T-cell (primary cell): ENCODE data around the gene TSPAN14. TPM values are rescaled to one million over a fixed set of nuclear protein-coding genes. Genes with fewer than 3 reads are reported as not detected.

ENCODE experiments used
- ATAC-seq, 4 experiments: fragments of 200-7000 bp in 3 of 4; fragments of 150-1000 bp in 1 of 4; cut with Tn5 transposase; replicated peaks in 1 of 4; 1 replicate in 3 of 4; 2 replicates in 1 of 4; pipeline ENCODE4 v1.10.0; 2021; ENCODE audit warnings: moderate library complexity in 3 of 4, mild to moderate bottlenecking in 2 of 4, moderate number of reproducible peaks in 1 of 4
- CTCF ChIA-PET, 2 donors: fragments of 300-600 bp; sonication (Branson Sonifier 250); formaldehyde crosslinking; loops; one replicate each; lab custom pipeline; 2022; ENCODE audit warnings: antibody characterized with exemption in 2 of 2; lab: Charles Lee
- POLR2A ChIA-PET, 2 donors: fragments of 300-600 bp; sonication (Branson Sonifier 250); formaldehyde crosslinking; loops; one replicate each; lab custom pipeline; 2022; ENCODE audit warnings: antibody characterized with exemption in 2 of 2; lab: Charles Lee
- DNase-seq, 35 experiments: peaks; one replicate each; pipeline versions ENCODE4 v3.0.0 to v3.0.0-alpha.2; 2013 to 2023
- H3K27ac ChIP-seq: one replicate; pipeline ENCODE4 v1.5.1; 2013; ENCODE audit warnings: low read length
- H3K27me3 ChIP-seq, 2 experiments: replicated peaks in 1 of 2; 1 replicate in 1 of 2; 2 replicates in 1 of 2; pipeline versions ENCODE4 v1.6.1 to v1.7.0; 2013; ENCODE audit warnings: low read length in 1 of 2, mixed read lengths in 1 of 2; ENCODE audit not compliant: control insufficient read depth in 2 of 2, insufficient read depth in 2 of 2; ENCODE audit errors: extremely low read depth in 1 of 2
- H3K36me3 ChIP-seq, 2 donors: 1 replicate in 1 of 2; 2 replicates in 1 of 2; pipeline versions ENCODE4 v1.6.1 to v1.7.0; 2013; ENCODE audit warnings: low read length in 1 of 2; ENCODE audit not compliant: control insufficient read depth in 2 of 2, insufficient read depth in 1 of 2; ENCODE audit errors: extremely low read depth in 1 of 2
- H3K4me1 ChIP-seq, 2 experiments: 1 replicate in 1 of 2; 2 replicates in 1 of 2; pipeline versions ENCODE4 v1.6.1 to v1.7.0; 2013; ENCODE audit warnings: low read length in 2 of 2, mixed read lengths in 1 of 2; ENCODE audit not compliant: insufficient read depth in 2 of 2, control insufficient read depth in 1 of 2; ENCODE audit errors: extremely low read depth in 1 of 2
- H3K4me3 ChIP-seq, 2 donors: 1 replicate in 1 of 2; 2 replicates in 1 of 2; pipeline versions ENCODE4 v1.5.1 to v1.7.0; 2013; ENCODE audit warnings: mild to moderate bottlenecking in 2 of 2, low read length in 1 of 2, moderate library complexity in 1 of 2; ENCODE audit not compliant: control insufficient read depth in 1 of 2; ENCODE audit errors: extremely low read depth in 1 of 2
- H3K9me3 ChIP-seq: 2 replicates; pipeline ENCODE4 v1.7.0; 2013
- H3K27ac Mint-ChIP-seq, 2 donors: one replicate each; pipeline ENCODE4 v1.8.0; 2020 to 2021; ENCODE audit warnings: mild to moderate bottlenecking in 2 of 2, mixed read lengths in 2 of 2
- H3K27me3 Mint-ChIP-seq, 2 donors: one replicate each; pipeline ENCODE4 v1.8.0; 2021 to 2022; ENCODE audit warnings: mixed read lengths in 2 of 2
- H3K36me3 Mint-ChIP-seq: one replicate; pipeline ENCODE4 v1.8.0; 2021; ENCODE audit warnings: mixed read lengths
- H3K4me1 Mint-ChIP-seq, 3 donors: one replicate each; pipeline ENCODE4 v1.8.0; 2020 to 2022; ENCODE audit warnings: mixed read lengths in 3 of 3, mild to moderate bottlenecking in 1 of 3
- H3K4me3 Mint-ChIP-seq, 3 donors: one replicate each; pipeline ENCODE4 v1.8.0; 2020 to 2022; ENCODE audit warnings: mild to moderate bottlenecking in 3 of 3, mixed read lengths in 3 of 3, moderate library complexity in 3 of 3
- H3K9me3 Mint-ChIP-seq, 3 donors: one replicate each; pipeline ENCODE4 v1.8.0; 2020 to 2022; ENCODE audit warnings: mixed read lengths in 3 of 3
- WGBS: methylation state at CpG from one replicate; pipeline ENCODE4 v1.1.5; 2013; ENCODE audit warnings: missing lambda C conversion rate; ENCODE audit not compliant: insufficient coverage; 5-methylcytosine and 5-hydroxymethylcytosine counted together
- total RNA-seq, 35 experiments: library from RNA in 6 of 35; stranded (reverse) in 6 of 35; fragments of 120-200 nt in 1 of 35; gene quantifications; one replicate each; pipeline versions ENCODE4 v1.2.1 to v1.2.4 and lab custom pipeline; 2013 to 2026

TSPAN14 gene
- total RNA-seq, 5 donors from 2014 or later (not counting 1 experiment from before 2014, with no cell fraction given), result 130 to 204 (median 194) TPM

- Histone ChIP-seq H3K9me3 (no peaks in the 10 kb centered on the region), H3K27me3 (no peaks in the 10 kb centered on the region), H3K27ac (peak overlapping the region; percentile 82), H3K4me1 (peaks cover 64 to 99% of the 10 kb centered on the region in 2 experiments), H3K36me3 (peaks cover 0 to 35% of the 10 kb centered on the region in 2 donors), H3K4me3 (no peak overlapping the region)
- Mint-ChIP-seq H3K36me3 (peaks cover 37% of the 10 kb centered on the region), H3K27ac (peak overlapping the region; percentile 95 to 98), H3K4me3 (peak overlapping the region in 2 of 3 donors; percentile 74), H3K27me3 (no peaks in the 10 kb centered on the region), H3K9me3 (no peaks in the 10 kb centered on the region), H3K4me1 (peaks cover 92 to 93% (median 93%) of the 10 kb centered on the region in 3 donors)
- ChIA-PET CTCF (interaction anchor here (0.6 to 4.6 kb wide), 5 partner anchors 28 to 252 kb away, joined by 3 to 21 read pairs (median 5); no protein-coding TSS in a partner anchor), POLR2A (no interaction called here)
- DNase-seq, result peak in 2 of 35 experiments; percentile 16 to 45
- ATAC-seq, result peak in 2 of 4 experiments; percentile 14 to 15
- 22% methylated on average over 3 of the region's 4 CpGs for WGBS
These were observed 17.7 kb downstream of the TSPAN14 start for GRCh38 chr10:80471715-80472233.

- no peaks in the 10 kb centered on the region for H3K9me3 Mint-ChIP-seq
- H3K36me3 ChIP-seq, result peaks cover 0 to 40% of the 10 kb centered on the region in 2 donors
- H3K4me1 Mint-ChIP-seq, result peaks cover 92 to 93% (median 93%) of the 10 kb centered on the region in 3 donors
- H3K27me3 ChIP-seq, result no peaks in the 10 kb centered on the region
- CTCF ChIA-PET, result interaction anchor here (0.6 to 4.6 kb wide), 5 partner anchors 13 to 94 kb away, joined by 3 to 21 read pairs (median 5); no protein-coding TSS in a partner anchor
- peaks cover 57 to 97% of the 10 kb centered on the region in 2 experiments for H3K4me1 ChIP-seq
- H3K27ac ChIP-seq, result peak overlapping the region; percentile 82
- no peaks in the 10 kb centered on the region for H3K27me3 Mint-ChIP-seq
- POLR2A ChIA-PET, result no interaction called here
- peak overlapping the region; percentile 95 to 98 for H3K27ac Mint-ChIP-seq
- DNase-seq (peak in 1 of 35 experiments; percentile 73), ATAC-seq (peak; percentile 48 to 60 (median 54))
- peaks cover 43% of the 10 kb centered on the region for H3K36me3 Mint-ChIP-seq
- peak overlapping the region; percentile 8 to 58 for H3K4me3 ChIP-seq
- H3K4me3 Mint-ChIP-seq, result peak overlapping the region in 2 of 3 donors; percentile 74
- 52% methylated on average over 2 of the region's 9 CpGs for WGBS
- no peaks in the 10 kb centered on the region for H3K9me3 ChIP-seq
These were observed 18.4 kb downstream of the TSPAN14 start for GRCh38 chr10:80472234-80473095.

DNA sequence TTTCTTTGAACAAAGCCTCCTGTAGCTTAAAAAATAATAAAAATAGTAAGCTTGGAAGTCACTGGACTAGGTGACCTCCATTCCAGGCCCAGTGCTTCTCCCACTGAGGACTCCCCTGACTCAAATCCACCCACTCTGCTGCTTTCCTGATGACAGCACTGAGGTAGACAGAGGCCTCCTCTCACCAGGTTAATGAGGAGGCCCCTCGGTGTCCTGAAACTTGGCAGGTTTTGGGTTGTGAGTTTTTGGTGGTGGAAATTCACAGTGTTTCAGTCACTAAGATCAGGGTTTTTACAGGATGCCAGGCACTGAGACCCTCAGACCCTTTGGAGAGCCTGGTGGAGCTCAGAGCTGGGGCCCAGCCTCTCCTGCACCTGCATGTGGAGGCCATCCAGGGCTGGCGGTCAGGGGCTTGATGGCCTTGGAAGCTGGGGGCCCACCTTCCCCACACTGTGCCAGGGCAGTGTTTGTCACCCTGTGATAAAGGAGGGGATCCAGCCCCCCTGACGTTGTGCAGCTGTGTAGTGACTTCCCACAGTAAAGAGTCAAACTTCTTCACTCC is 19.1 kb downstream of the TSPAN14 start:
- DNase-seq (peak in 1 of 35 experiments; percentile 5), ATAC-seq (no peak)
- Histone ChIP-seq H3K27ac (peak overlapping the region; percentile 82), H3K4me1 (peaks cover 53 to 94% of the 10 kb centered on the region in 2 experiments), H3K27me3 (no peaks in the 10 kb centered on the region), H3K36me3 (peaks cover 0 to 45% of the 10 kb centered on the region in 2 donors), H3K4me3 (peak overlapping the region; percentile 8 to 58), H3K9me3 (no peaks in the 10 kb centered on the region)
- Mint-ChIP-seq H3K9me3 (peaks cover 0 to 5% (median 5%) of the 10 kb centered on the region in 3 donors), H3K27me3 (no peaks in the 10 kb centered on the region), H3K36me3 (peaks cover 51% of the 10 kb centered on the region), H3K4me1 (peaks cover 92 to 93% (median 93%) of the 10 kb centered on the region in 3 donors), H3K4me3 (peak overlapping the region in 1 of 3 donors; percentile 74), H3K27ac (peak overlapping the region; percentile 95 to 98)
- ChIA-PET CTCF (interaction anchor here (0.6 to 4.6 kb wide), 4 partner anchors 14 to 32 kb away, joined by 5 to 21 read pairs (median 6); no protein-coding TSS in a partner anchor), POLR2A (no interaction called here)
- WGBS, result no CpG with 5 or more reads among the region's 3 CpGs

GRCh38 chr10:80473692-80474596 is 19.8 kb downstream of the TSPAN14 start:
- no peaks in the 10 kb centered on the region for H3K27me3 Mint-ChIP-seq
- peak overlapping the region; percentile 95 to 98 for H3K27ac Mint-ChIP-seq
- H3K9me3 Mint-ChIP-seq, result peaks cover 0 to 6% (median 6%) of the 10 kb centered on the region in 3 donors
- CTCF ChIA-PET, result interaction anchor here (1.3 to 4.6 kb wide), 4 partner anchors 10 to 31 kb away, joined by 4 to 21 read pairs (median 6); no protein-coding TSS in a partner anchor
- Histone ChIP-seq H3K27ac (peak overlapping the region; percentile 82), H3K27me3 (no peaks in the 10 kb centered on the region), H3K4me3 (peak overlapping the region in 1 of 2 donors; percentile 39), H3K36me3 (peaks cover 0 to 52% of the 10 kb centered on the region in 2 donors), H3K4me1 (peaks cover 49 to 91% of the 10 kb centered on the region in 2 experiments), H3K9me3 (no peaks in the 10 kb centered on the region)
- POLR2A ChIA-PET, result interaction anchor here in 1 of 2 donors (0.7 kb wide), 1 partner anchor 54 kb away, joined by 5 read pairs; no protein-coding TSS in a partner anchor
- no peak for ATAC-seq
- H3K4me3 Mint-ChIP-seq, result peak overlapping the region in 2 of 3 donors; percentile 21 to 59
- H3K36me3 Mint-ChIP-seq, result peaks cover 57% of the 10 kb centered on the region
- 75% methylated on average over 5 of the region's 8 CpGs for WGBS
- H3K4me1 Mint-ChIP-seq, result peaks cover 88 to 94% (median 92%) of the 10 kb centered on the region in 3 donors
- no peak for DNase-seq

DNA sequence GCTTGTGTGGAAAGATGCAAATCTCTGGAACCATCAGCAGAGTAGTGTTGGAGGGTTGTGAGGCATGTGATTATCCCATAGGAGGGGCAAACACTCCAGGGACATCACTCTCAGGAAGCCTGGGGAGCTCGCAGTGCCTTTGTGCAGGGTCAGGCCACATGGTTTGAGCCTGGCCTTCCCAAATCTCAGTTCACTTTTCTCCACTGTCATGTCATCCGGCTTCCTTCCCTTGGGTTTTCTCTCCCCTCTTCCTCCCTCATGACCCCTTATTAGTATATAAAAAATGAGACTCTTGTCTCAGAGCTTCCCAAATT is 20.4 kb downstream of the TSPAN14 start:
- Histone ChIP-seq H3K27me3 (no peaks in the 10 kb centered on the region), H3K4me1 (peaks cover 46 to 85% of the 10 kb centered on the region in 2 experiments), H3K9me3 (no peaks in the 10 kb centered on the region), H3K36me3 (peaks cover 0 to 52% of the 10 kb centered on the region in 2 donors), H3K27ac (no peak overlapping the region), H3K4me3 (no peak overlapping the region)
- H3K27me3 Mint-ChIP-seq, result no peaks in the 10 kb centered on the region
- ChIA-PET CTCF (interaction anchor here (0.6 to 4.6 kb wide), 7 partner anchors 9 to 96 kb away, joined by 3 to 21 read pairs (median 5); no protein-coding TSS in a partner anchor), POLR2A (interaction anchor here in 1 of 2 donors (0.8 kb wide), 1 partner anchor 9 kb away, joined by 3 read pairs; no protein-coding TSS in a partner anchor)
- ATAC-seq (no peak), DNase-seq (no peak)
- WGBS, result no CpG with 5 or more reads among the region's 2 CpGs
- H3K36me3 Mint-ChIP-seq, result peaks cover 52% of the 10 kb centered on the region
- H3K27ac Mint-ChIP-seq, result peak overlapping the region; percentile 95 to 98
- peaks cover 0 to 6% (median 6%) of the 10 kb centered on the region in 3 donors for H3K9me3 Mint-ChIP-seq
- peaks cover 82 to 89% (median 89%) of the 10 kb centered on the region in 3 donors for H3K4me1 Mint-ChIP-seq
- H3K4me3 Mint-ChIP-seq, result peak overlapping the region in 1 of 3 donors; percentile 59
